Ramos (cell line): ENCODE results near the gene KLHL3.

Source experiments
- in situ Hi-C: fragments of 300-500 bp; cut with MboI; formaldehyde crosslinking; loops from one replicate; pipeline ENCODE4 v1.14.3; 2022; ENCODE audit warnings: low sequenced_read_pairs; ENCODE audit not compliant: unreplicated experiment

KLHL3 gene

DNA sequence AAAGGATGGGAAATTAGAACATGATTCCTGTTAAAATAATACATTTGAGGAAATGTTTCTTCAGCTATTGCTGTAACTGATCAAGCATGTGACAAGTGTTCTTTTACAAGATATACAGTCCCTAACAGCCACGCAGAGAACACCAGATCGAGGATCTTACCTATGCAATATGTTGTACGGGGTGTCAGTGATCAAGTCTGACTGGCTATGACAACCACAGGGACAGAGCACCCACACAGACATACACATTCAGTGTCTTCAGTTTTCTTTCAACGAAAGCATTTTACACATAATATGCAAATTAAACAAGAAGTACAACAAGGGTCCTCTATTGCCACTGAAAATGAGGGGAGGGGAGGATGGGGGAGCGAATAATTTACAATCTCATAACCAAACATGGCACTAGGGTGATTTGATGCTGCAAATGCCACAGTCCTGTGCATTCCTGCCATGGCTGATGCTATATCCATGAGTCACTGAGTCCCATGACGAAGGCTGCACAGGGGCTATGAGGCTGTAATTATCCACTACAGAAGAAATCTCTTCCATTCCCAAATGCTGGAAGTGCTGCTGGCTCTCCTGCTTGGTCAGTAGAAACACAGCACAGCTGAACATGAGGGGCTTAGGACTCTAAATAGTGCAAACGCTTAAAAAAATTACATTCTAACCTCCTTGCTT lies 118.2 kb downstream of the KLHL3 start:
- in situ Hi-C loops = no loop called here

GRCh38 chr5:137616046-137616445 lies 119.8 kb downstream of the KLHL3 start:
- in situ Hi-C loops = no loop called here

- in situ Hi-C loops = no loop called here
Observed at GRCh38 chr5:137615171-137615775, 120.6 kb downstream of the KLHL3 start.

DNA sequence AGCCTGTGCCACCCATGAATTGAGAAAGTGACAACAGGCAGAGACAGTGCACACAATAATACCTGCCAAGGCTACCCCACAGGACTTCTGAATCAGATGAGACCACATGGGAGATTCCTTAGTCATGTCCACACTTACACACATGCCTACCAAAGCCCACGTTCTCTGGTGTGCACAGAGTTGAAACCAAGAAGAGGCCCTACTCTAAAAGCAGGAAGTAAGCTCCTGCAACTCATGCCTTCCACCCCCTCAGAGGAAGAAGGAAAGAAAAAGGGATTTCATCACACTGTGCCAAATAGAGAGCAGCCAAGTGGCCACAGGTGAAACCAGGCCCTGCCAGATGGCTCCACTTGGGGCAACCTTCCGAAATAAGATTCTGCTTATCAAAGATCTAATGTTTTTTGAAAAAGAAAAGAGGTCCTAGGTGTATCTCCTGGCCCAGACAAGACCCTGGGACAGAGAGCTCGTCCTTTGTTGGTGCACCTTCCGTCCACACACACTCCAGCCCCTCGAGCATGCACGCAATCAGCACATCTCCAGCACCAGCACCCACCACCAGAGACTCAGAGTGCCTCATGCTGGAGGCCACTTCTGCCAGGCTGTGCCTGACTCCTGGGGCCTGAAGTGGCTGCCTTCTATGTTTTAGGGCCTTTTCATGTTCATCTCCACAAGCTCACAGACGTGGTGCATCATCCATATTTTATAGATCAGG lies 122.2 kb downstream of the KLHL3 start:
- in situ Hi-C loops = no loop called here

- in situ Hi-C loops = no loop called here
Observed at GRCh38 chr5:137612576-137612975, 123.3 kb downstream of the KLHL3 start.

GRCh38 chr5:137611794-137612435 lies 124.0 kb downstream of the KLHL3 start:
- in situ Hi-C loops = no loop called here

DNA sequence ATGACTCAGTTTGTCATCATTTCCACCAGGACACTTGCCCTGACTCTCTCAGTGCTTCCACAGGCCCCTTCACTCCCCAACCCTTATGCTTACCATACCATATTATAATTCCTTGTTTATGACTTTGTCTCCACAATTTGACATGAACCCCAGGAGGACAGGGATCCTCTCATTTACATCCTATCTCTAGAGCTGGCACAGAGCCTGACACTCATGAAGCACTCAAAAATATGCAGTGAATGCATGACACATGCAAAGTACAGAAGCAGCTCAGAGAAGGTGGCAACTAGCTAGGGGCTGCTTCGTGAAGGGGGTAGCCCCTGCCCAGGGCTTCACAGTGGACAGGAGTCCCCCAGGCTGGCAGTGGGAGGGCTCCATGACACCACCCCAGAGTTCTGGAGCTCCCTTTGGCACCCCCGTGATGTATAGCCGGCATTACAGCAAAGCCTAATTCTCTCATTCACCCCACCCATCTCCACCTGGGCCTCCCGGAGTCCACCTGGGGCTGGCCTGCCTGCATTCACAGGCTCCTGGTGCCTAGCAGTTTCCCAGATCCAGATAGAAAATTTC lies 124.8 kb downstream of the KLHL3 start:
- in situ Hi-C loops = no loop called here

DNA sequence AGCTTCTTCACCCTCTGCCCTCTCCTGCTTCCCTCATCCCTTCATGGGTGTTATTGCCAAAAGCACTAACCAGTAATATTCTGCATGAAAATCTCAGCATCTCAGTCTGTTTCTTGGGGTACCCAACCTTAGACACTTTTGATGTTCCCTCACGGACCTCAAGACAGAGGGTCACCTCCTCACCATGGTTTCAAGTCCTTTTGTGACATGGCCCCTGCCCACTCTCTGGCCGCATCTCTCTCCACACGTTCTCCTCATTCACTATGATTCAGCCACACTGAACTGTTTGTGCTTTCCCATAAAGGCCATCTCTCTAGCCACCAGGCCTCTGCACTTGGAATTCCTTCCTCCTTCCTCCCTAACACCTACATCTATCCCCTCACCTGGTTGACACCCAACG lies 125.3 kb downstream of the KLHL3 start:
- in situ Hi-C loops = no loop called here

- in situ Hi-C loops = no loop called here
Observed at GRCh38 chr5:137609127-137609526, 126.8 kb downstream of the KLHL3 start.

- in situ Hi-C loops = no loop called here
Observed at GRCh38 chr5:137607771-137608170, 128.1 kb downstream of the KLHL3 start.

DNA sequence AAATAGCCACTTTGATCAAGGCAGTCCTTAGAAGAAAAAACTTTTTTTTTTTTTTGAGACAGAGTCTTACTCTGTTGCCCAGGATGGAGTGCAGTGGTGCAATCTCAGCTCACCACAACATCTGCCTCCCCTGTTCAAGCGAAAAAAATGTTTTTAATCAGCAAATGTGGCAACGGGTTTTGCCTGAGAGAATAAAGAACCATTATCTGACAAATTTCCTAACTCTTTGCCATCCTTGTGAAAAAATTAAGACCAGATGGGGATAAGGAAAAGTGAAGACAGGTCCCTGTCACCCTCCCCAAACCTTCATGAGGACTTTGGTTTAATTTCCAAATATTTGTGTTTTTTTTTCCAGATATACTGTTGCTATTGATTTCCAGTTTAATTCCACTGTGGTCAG lies 129.5 kb downstream of the KLHL3 start:
- in situ Hi-C loops = no loop called here

DNA sequence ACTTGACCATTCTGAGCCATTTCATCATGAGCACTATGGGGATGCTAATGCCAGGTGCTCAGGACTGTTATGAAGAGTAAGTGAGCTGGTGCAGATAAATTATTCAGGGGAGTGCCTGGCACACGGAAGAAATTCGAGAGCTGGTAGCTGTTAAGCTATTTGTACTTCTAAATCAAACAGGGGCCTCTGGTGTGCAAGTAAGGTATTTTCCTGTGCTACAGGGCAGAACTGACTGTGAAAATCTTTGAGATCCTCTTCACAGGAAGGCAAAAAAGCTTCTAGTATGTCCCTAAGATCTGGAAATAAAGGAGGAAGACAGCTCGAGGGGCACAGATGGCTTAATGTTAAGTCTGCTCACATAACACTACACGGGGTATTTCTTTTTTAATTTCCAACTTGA lies 130.5 kb downstream of the KLHL3 start:
- in situ Hi-C loops = no loop called here

DNA sequence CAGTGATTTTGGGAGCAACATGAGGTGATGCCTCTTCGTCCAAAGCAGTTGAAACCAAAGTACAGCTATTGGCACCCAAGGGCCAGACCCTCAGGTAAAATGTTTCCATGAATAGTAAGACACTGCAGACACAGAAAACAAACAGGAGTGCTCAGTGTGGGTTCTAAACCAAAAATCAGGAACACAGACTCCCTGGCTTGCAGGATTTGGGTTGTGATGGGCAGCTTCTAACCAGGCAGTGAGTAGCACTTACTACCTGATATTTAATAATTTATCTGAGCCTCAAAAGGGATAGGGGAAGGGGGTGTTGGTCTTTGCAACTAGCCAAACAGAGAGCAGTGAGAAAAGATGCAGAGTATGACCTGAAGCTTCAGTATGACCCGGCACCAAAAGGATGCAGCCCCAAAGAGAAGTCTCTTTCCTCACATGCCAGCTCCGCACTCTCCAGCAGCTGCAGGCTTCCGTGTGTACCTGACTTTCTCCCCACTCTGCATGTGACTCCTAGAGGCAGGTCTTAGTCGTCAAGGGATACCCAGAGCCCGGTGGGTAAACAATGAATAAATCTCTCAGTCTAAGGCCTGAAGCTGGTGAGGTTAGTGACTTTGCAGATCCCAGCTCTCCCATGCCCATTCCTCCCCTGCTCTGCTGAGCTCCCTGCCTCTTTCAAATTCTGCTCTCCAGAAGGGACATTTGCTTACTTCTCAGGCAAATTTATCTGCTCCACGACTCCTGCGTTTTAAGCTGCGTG lies 131.4 kb downstream of the KLHL3 start:
- in situ Hi-C loops = no loop called here

DNA sequence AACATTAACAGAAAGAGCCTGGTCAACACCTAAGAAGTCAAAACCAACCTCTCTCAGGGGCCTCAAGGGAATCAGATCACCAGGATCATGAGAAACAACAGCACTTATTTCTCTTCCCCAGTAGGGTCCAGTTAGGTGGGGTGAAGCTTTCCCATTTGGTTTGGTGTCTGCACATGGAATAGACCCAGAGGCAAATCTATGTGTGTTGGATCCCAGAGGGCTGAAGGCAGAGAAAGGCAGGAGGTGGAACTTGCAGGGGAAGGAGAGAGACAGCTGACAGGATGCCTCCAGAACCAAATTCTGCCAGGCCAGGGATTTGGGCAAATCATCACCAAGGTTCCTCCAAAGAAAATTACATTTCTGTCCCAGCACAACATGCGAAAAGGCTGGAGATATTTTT lies 132.0 kb downstream of the KLHL3 start:
- in situ Hi-C loops = no loop called here

DNA sequence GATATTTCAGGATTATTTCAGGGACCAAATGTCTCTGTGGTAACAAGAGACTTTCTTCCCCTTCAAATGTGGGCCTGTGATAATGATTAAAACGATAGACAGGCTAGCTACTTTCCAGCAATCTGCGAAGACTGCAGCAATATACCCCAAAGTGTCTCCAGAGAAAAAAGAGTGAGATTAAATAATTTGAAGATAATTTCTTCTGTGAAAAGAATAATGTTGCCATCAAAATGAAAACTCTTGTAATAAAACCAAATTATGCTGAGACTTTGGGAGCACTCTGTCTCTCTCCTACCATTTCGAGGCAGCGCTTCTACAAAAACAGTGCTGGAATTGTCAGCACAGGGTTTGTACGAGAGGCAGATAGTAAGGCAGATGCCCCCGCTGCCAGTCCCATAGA lies 132.5 kb downstream of the KLHL3 start:
- in situ Hi-C loops = no loop called here

- in situ Hi-C loops = no loop called here
Observed at GRCh38 chr5:137602721-137603273, 133.1 kb downstream of the KLHL3 start.

GRCh38 chr5:137600721-137601360 lies 135.0 kb downstream of the KLHL3 start:
- in situ Hi-C loops = no loop called here

- in situ Hi-C loops = no loop called here
Observed at GRCh38 chr5:137599457-137599856, 136.4 kb downstream of the KLHL3 start.

DNA sequence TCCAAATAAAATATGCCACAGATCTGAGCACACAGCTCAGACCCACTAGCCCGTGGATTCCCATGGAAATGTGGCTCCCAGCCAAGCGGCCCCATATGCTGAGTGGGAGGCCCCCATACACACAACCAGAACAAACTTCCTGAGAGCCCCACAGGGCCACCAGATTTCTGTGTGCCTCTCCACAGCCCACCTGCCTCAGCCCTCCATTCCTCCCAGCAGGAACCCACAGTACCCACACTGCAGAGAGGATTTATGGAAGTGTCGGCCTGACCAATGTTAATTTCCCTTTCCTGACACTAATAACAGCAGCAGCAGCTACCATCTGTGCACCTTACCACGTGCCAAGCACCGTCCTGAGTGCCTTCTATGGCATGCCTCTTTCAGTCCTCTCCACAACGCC lies 137.5 kb downstream of the KLHL3 start:
- in situ Hi-C loops = no loop called here
